ENCODE data around the gene JMJD7.

The JMJD7 gene

GRCh38 chr15:41839781-41840491 is 12.0 kb downstream of the JMJD7 start:
- FAIRE-seq (no peak), DNase-seq (ENCODE audit: insufficient read length, low spot score) (no peak)

GRCh38 chr15:41840673-41841072 is 12.8 kb downstream of the JMJD7 start:
- DNase-seq (ENCODE audit: insufficient read length, low spot score) (no peak), FAIRE-seq (no peak)

- no peak for DNase-seq (ENCODE audit: insufficient read length, low spot score)
- no peak for FAIRE-seq
Measured at GRCh38 chr15:41841131-41841530, 13.2 kb downstream of the JMJD7 start.

DNA sequence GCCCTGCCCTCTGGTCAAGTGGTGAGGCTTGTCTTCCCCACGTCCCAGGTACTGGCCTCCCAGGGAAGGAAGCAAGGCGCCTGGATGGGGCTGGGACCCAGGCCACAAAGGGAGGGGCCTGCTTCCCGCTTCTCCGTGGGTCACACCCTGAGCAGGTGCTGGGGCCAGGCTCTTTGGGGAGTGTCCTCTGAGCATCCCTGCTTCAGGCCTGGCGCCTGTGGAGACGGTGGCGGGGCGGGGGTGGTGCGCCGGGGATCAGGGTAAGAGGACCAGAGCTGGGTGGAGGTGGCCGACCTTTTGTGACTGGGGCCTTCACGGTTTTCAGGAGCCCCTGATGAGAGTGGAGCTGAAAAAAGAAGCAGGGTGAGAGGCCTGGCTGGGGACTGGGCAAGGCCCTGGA is 14.3 kb downstream of the JMJD7 start:
- FAIRE-seq (no peak), DNase-seq (ENCODE audit: insufficient read length, low spot score) (no peak)

- DNase-seq (ENCODE audit: insufficient read length, low spot score): no peak
- FAIRE-seq: no peak
Measured at GRCh38 chr15:41843571-41843970, 15.7 kb downstream of the JMJD7 start.

DNA sequence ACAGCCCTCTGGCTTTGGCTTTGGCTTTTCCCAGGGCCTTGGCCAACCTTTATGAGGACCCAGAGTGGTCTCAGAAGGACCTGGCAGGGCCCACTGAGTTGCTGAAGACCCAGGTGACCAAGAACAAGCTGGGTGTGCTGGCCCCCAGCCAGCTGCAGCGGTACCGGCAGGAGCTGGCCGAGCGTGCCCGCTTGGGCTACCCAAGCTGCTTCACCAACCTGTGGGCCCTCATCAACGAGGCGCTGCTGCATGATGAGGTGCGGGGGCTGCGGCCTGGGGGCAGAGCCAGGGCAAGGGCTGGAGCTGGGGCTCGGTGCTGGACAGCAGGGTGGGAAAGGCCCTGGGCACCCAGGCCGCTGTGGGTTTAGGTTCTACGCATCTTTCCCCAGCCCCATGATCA is 16.9 kb downstream of the JMJD7 start:
- DNase-seq (ENCODE audit: insufficient read length, low spot score) (no peak), FAIRE-seq (no peak)

- DNase-seq (ENCODE audit: insufficient read length, low spot score) (no peak), FAIRE-seq (no peak)
Measured at GRCh38 chr15:41847206-41847605, 19.3 kb downstream of the JMJD7 start.

- FAIRE-seq: no peak
Measured at GRCh38 chr15:41847981-41848380, 20.1 kb downstream of the JMJD7 start.

GRCh38 chr15:41848631-41849030 is 20.7 kb downstream of the JMJD7 start:
- no peak for FAIRE-seq
- no peak for DNase-seq (ENCODE audit: insufficient read length, low spot score)

More at GRCh38 chr15:41847981-41848380, 20.1 kb downstream of the JMJD7 start:
- no peak for DNase-seq (ENCODE audit: insufficient read length, low spot score)

- FAIRE-seq (no peak), DNase-seq (ENCODE audit: insufficient read length, low spot score) (no peak)
Measured at GRCh38 chr15:41849204-41849603, 21.3 kb downstream of the JMJD7 start.

GRCh38 chr15:41849861-41850260 is 22.0 kb downstream of the JMJD7 start:
- no peak for FAIRE-seq

GRCh38 chr15:41850482-41851166 is 22.7 kb downstream of the JMJD7 start:
- no peak for DNase-seq (ENCODE audit: insufficient read length, low spot score)
- FAIRE-seq: no peak

More at GRCh38 chr15:41849861-41850260, 22.0 kb downstream of the JMJD7 start:
- no peak for DNase-seq (ENCODE audit: insufficient read length, low spot score)

GRCh38 chr15:41851167-41851523 is 23.3 kb downstream of the JMJD7 start:
- DNase-seq (ENCODE audit: insufficient read length, low spot score): no peak
- FAIRE-seq: no peak

GRCh38 chr15:41851755-41852370 is 24.0 kb downstream of the JMJD7 start:
- FAIRE-seq: no peak
- no peak for DNase-seq (ENCODE audit: insufficient read length, low spot score)

GRCh38 chr15:41852736-41853590 is 25.1 kb downstream of the JMJD7 start:
- FAIRE-seq (no peak), DNase-seq (ENCODE audit: insufficient read length, low spot score) (no peak)

GRCh38 chr15:41853831-41854230 is 25.9 kb downstream of the JMJD7 start:
- FAIRE-seq (no peak), DNase-seq (ENCODE audit: insufficient read length, low spot score) (no peak)

- DNase-seq (ENCODE audit: insufficient read length, low spot score): no peak
Measured at GRCh38 chr15:41854443-41854842, 26.6 kb downstream of the JMJD7 start.

DNA sequence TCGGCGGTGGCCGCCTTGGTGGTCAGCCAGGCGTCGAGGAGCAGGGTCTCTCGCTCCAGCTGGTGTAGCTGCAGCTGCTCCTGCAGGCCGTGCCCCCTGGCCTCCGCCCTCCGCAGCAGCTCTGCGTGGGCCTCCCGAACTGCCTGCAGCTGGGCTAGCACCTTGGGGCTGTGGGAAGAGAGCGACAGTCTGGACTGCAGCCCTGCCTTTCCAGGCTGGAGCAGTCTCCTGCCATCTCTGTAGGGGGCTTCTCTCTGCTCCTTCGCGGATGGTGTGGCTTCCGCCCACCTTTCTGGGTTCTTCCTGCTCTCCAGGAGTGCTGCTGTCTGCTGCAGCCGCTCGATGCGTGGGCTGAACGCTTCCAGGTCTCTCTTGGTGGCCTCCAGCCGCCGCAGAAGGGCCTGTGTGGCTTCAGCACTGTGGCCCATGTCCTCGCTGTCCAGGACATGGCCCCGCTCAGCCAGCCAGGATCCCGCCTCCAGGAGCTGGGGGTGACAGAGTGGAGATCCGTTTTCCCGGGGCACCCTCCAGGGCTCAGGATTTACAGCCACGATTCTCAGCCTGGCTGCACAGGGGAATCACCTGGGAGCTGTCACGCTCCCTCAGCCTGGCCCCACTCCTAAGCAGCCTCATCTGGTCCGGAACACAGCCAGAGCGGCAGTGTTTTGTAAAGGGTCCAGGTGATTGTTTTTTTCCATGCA is 27.5 kb downstream of the JMJD7 start:
- no peak for FAIRE-seq
- DNase-seq (ENCODE audit: insufficient read length, low spot score): no peak

More at GRCh38 chr15:41854443-41854842, 26.6 kb downstream of the JMJD7 start:
- no peak for FAIRE-seq

DNA sequence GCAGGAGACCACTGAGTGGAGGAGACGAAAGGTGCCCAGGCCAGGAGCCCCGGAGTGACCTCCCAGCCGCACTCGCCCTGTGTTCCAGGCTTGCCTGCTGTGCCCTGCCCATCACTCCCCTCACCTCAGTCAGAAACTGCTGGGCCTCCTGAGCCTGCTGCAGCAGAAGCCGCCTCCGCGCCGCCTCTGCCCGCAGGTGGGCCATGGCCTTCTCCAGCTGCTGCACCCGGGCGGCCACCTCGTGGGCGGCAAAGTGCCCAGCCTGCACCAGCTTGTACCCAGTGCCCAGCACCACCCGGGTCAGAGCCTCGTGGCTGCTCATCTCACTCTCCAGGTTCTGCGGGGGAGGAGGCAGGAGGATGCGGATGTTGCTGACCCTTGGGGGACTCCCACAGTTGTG is 28.4 kb downstream of the JMJD7 start:
- FAIRE-seq (no peak), DNase-seq (ENCODE audit: insufficient read length, low spot score) (no peak)

GRCh38 chr15:41856716-41857115 is 28.8 kb downstream of the JMJD7 start:
- DNase-seq (ENCODE audit: insufficient read length, low spot score) (no peak), FAIRE-seq (no peak)
